Hepatocyte (in vitro differentiated cells): ENCODE data around the gene PAWR. TPM values are rescaled to one million over a fixed set of nuclear protein-coding genes. Genes with fewer than 3 reads are reported as not detected.

Experiments
- DNase-seq: peaks from one replicate; pipeline ENCODE4 v3.0.0-alpha.2; 2016; ENCODE audit warnings: low spot score
- H2AFZ ChIP-seq: fragments of 200-600 bp; sonication (generic); 2 replicates; pipeline ENCODE4 v1.6.0; 2016; ENCODE audit warnings: antibody characterized with exemption, mild to moderate bottlenecking
- H3K27ac ChIP-seq: fragments of 200-600 bp; sonication (generic); 2 replicates; pipeline ENCODE4 v1.5.1; 2016; ENCODE audit warnings: mild to moderate bottlenecking
- H3K27me3 ChIP-seq: fragments of 200-600 bp; sonication (generic); 2 replicates; pipeline ENCODE4 v1.6.1; 2016
- H3K36me3 ChIP-seq: fragments of 200-600 bp; sonication (generic); replicated peaks from 2 replicates; pipeline ENCODE4 v1.5.1; 2016; ENCODE audit warnings: low read depth; ENCODE audit not compliant: insufficient read depth
- H3K4me1 ChIP-seq: fragments of 200-600 bp; sonication (generic); 2 replicates; pipeline ENCODE4 v1.5.1; 2016; ENCODE audit warnings: mild to moderate bottlenecking, moderate library complexity; ENCODE audit not compliant: insufficient read depth
- H3K4me2 ChIP-seq: fragments of 200-600 bp; sonication (generic); 2 replicates; pipeline ENCODE4 v1.6.0; 2016
- H3K4me3 ChIP-seq: fragments of 200-600 bp; sonication (generic); 2 replicates; pipeline ENCODE4 v1.5.1; 2016; ENCODE audit warnings: mild to moderate bottlenecking
- H3K79me2 ChIP-seq: fragments of 200-600 bp; sonication (generic); 2 replicates; pipeline ENCODE4 v1.6.0; 2017; ENCODE audit warnings: mild to moderate bottlenecking
- H3K9me2 ChIP-seq: fragments of 200-600 bp; sonication (generic); replicated peaks from 2 replicates; pipeline ENCODE4 v1.6.0; 2017; ENCODE audit warnings: mild to moderate bottlenecking; ENCODE audit not compliant: insufficient read depth
- H3K9me3 ChIP-seq: fragments of 200-600 bp; sonication (generic); 2 replicates; pipeline ENCODE4 v1.5.1; 2016; ENCODE audit warnings: low read depth, mild to moderate bottlenecking
- H4K20me1 ChIP-seq: fragments of 200-600 bp; sonication (generic); 2 replicates; pipeline ENCODE4 v1.6.0; 2016; ENCODE audit warnings: mild to moderate bottlenecking; ENCODE audit not compliant: insufficient read depth, poor library complexity, severe bottlenecking
- EZH2 ChIP-seq: fragments of 200-600 bp; sonication (generic); IDR thresholded peaks from 2 replicates; pipeline ENCODE4 v1.6.1; 2016; ENCODE audit warnings: antibody characterized with exemption, mild to moderate bottlenecking, borderline replicate concordance
- EZH2phosphoT487 ChIP-seq: fragments of 200-600 bp; sonication (generic); IDR thresholded peaks from one replicate; pipeline ENCODE4 v1.6.1; 2018; ENCODE audit warnings: antibody characterized with exemption, mild to moderate bottlenecking, low read depth, moderate library complexity; ENCODE audit not compliant: unreplicated experiment, severe bottlenecking
- WGBS: methylation state at CpG from one replicate; pipeline ENCODE4 v1.1.6; 2016; ENCODE audit warnings: low lambda C conversion rate; ENCODE audit errors: missing lambda C conversion rate; 5-methylcytosine and 5-hydroxymethylcytosine counted together
- polyA plus RNA-seq: library from polyadenylated mRNA; unstranded; fragments of >200 nt; fragmentation: Nextera tagmentation; extraction: Ambion mirVana; gene quantifications from 2 replicates; pipeline ENCODE4 v1.2.1, GENCODE V29; 2016
- total RNA-seq: library from RNA; depleted of rRNA; stranded (reverse); fragments of >200 nt; gene quantifications from 2 replicates; pipeline ENCODE4 v1.2.3, GENCODE V29; 2014
- TF ChIP-seq, protein P1 (sequence below): fragments of 200-600 bp; sonication (generic); IDR thresholded peaks from 2 replicates; pipeline ENCODE4 v1.5.1; 2016; ENCODE audit warnings: antibody characterized with exemption, mild to moderate bottlenecking; ENCODE audit not compliant: poor library complexity

Gene PAWR
- total and polyA plus RNA-seq, 2 experiments from 2014 or later, result 40.5 to 54.9 TPM

DNA sequence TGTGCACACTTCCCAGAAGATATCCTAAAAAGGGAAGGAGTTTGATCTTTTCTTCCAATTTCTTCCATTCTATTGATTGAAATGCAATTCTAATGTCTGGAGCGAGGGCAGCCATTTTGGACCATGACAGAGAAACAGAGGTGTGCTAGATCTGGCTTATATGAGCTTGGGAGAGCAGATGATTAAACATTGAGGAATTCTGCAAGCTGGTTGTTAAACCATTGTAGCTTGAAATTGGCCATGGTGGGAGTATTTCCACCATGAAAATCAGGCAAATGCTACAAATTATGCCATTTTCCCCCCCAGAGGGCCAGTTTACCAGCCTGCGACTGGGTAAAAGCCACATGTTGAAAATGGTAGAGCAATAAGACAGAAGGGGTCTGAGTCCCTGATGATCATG is 155.0 kb downstream of the PAWR start:
- Histone ChIP-seq H3K4me3 (no peak overlapping the region), H3K9me2 (no peaks in the 10 kb centered on the region), H3K27me3 (no peaks in the 10 kb centered on the region), H3K9me3 (no peaks in the 10 kb centered on the region), H2AFZ (no peak overlapping the region), H4K20me1 (no peaks in the 10 kb centered on the region), H3K27ac (no peak overlapping the region), H3K79me2 (no peaks in the 10 kb centered on the region), H3K4me1 (peaks cover 17% of the 10 kb centered on the region), H3K36me3 (no peaks in the 10 kb centered on the region), H3K4me2 (no peak overlapping the region)
- TF ChIP-seq, protein P1, sequence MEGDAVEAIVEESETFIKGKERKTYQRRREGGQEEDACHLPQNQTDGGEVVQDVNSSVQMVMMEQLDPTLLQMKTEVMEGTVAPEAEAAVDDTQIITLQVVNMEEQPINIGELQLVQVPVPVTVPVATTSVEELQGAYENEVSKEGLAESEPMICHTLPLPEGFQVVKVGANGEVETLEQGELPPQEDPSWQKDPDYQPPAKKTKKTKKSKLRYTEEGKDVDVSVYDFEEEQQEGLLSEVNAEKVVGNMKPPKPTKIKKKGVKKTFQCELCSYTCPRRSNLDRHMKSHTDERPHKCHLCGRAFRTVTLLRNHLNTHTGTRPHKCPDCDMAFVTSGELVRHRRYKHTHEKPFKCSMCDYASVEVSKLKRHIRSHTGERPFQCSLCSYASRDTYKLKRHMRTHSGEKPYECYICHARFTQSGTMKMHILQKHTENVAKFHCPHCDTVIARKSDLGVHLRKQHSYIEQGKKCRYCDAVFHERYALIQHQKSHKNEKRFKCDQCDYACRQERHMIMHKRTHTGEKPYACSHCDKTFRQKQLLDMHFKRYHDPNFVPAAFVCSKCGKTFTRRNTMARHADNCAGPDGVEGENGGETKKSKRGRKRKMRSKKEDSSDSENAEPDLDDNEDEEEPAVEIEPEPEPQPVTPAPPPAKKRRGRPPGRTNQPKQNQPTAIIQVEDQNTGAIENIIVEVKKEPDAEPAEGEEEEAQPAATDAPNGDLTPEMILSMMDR, result no peak
- no peak for TF ChIP-seq EZH2phosphoT487
- TF ChIP-seq EZH2, result no peak
- WGBS, result 93% methylated on average over 2 of the region's 2 CpGs
- DNase-seq, result no peak

Other genes starting within 250 kb of the PAWR start
- 59.9 and 71.7 TPM in 2 replicates for gene PPP1R12A, start 244.1 kb upstream of the PAWR start, total RNA-seq
- gene PPP1R12A, start 244.1 kb upstream of the PAWR start, polyA plus RNA-seq, result 74.0 and 84.6 TPM in 2 replicates